ENCODE results near the gene EFCAB5. TPM values are rescaled to one million over a fixed set of nuclear protein-coding genes. Genes with fewer than 3 reads are reported as not detected.
"Not testable (repeated sequence)": the region's sequence is repeated elsewhere in the genome, so short reads cannot be mapped to it uniquely, and the experiment has no call there.

EFCAB5 gene
- polyA plus RNA-seq, 6 donors from 2014 or later: 0.88 to 2.6 (median 1.6) TPM; not detected in 1

GRCh38 chr17:30062372-30062771 is 120.9 kb downstream of the EFCAB5 start:
- H3K27ac Mint-ChIP-seq: no peak overlapping the region
- no peak for DNase-seq
- H3K4me1 Mint-ChIP-seq: no peaks in the 10 kb centered on the region
- peaks cover 10 to 35% of the 10 kb centered on the region in 2 donors for H3K36me3 Mint-ChIP-seq
- peaks cover 0 to 6% (median 0%) of the 10 kb centered on the region in 3 donors for H3K27me3 Mint-ChIP-seq
- H3K4me3 Mint-ChIP-seq: no peak overlapping the region
- peaks cover 12 to 38% (median 33%) of the 10 kb centered on the region in 7 donors for H3K9me3 Mint-ChIP-seq
- no peak for ATAC-seq (ENCODE audit: low read depth in 2 of 2)

DNA sequence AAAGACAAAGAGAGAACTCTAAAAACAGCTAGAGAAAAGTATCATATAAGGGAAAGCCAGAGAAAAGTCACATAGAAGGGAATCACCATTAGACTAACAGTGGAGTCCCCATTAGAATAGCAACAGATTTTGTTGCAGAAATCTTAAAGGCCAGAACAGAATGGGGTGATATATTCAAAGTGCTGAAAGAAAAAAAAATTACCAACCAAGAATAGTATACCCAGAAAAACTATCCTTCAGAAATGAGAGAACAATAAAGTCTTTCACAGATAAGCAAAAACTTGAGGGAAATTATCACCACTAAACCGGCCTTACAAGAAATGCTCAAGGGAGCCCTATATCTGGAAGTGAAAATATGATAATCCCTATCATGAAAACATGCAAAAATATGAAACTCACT is 123.3 kb downstream of the EFCAB5 start:
- Mint-ChIP-seq H3K27me3 (peaks cover 0 to 6% (median 0%) of the 10 kb centered on the region in 3 donors), H3K9me3 (peaks cover 12 to 43% (median 33%) of the 10 kb centered on the region in 7 donors), H3K36me3 (peaks cover 10 to 35% of the 10 kb centered on the region in 2 donors), H3K4me3 (no peak overlapping the region), H3K4me1 (no peaks in the 10 kb centered on the region), H3K27ac (no peak overlapping the region)
- ATAC-seq (ENCODE audit: low read depth in 2 of 2) (no peak), DNase-seq (no peak)

DNA sequence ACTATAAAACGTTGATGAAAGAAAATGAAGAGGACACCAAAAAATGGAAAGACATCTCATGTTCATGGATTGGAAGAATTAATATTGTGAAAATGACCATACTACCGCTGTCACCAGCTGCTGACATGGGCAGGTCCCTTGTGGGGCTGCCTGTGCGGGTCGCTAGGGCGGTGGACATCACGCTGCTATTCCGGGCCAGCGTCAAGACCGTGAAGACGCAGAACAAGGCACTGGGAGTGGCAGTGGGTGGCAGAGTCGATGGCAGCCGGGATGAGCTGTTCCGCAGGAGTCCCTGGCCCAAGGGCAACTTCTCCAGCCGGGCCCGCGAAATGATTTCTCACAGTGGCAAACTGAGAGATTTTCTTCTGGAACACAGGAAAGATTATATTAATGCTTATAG is 127.0 kb downstream of the EFCAB5 start:
- no peak overlapping the region for H3K4me3 Mint-ChIP-seq
- H3K27me3 Mint-ChIP-seq: no peaks in the 10 kb centered on the region
- DNase-seq (no peak), ATAC-seq (ENCODE audit: low read depth in 2 of 2) (no peak)
- H3K27ac Mint-ChIP-seq: no peak overlapping the region
- H3K36me3 Mint-ChIP-seq: peaks cover 0 to 35% of the 10 kb centered on the region in 2 donors
- peaks cover 12 to 45% (median 32%) of the 10 kb centered on the region in 7 donors for H3K9me3 Mint-ChIP-seq
- no peaks in the 10 kb centered on the region for H3K4me1 Mint-ChIP-seq

DNA sequence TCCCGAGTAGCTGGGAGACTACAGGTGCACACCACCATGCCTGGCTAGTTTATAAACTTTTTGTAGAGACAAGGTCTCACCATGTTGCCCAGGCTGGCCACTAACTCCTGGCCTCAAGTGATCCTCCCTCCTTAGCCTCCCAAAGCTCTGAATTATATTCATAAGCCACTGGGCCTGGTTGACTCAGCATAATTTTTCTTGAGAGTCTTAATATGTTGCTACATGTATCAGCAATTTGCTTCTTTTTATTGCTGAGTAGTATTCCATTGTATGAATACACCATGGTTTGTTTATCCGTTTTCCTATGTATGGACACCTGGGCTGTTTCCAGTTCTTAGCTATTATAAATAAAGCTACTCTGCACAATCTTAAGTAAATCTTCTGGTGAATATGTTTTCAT is 132.8 kb downstream of the EFCAB5 start:
- Mint-ChIP-seq H3K4me3 (no peak overlapping the region), H3K4me1 (no peaks in the 10 kb centered on the region)

DNA sequence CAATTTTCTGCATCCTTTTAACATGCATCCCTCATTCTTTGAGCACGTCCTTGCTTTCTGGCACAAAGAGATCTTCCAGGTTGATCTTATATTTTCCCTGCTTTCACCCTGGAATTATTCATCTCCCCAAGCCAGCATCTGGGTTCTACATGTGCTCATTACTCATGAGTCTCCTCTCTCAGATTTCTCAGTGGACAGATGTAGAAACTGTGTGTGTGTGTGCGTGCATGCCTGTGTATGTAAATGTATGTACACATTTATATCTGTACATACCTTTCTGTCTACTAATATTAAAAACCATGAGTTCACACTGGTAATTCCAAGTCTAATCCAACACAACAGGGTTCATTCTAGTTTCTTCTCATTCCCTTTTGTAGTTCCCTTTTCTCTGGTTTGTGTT is 133.3 kb downstream of the EFCAB5 start:
- Mint-ChIP-seq H3K4me3 (no peak overlapping the region), H3K4me1 (no peaks in the 10 kb centered on the region), H3K36me3 (no peaks in the 10 kb centered on the region), H3K27ac (no peak overlapping the region), H3K27me3 (peaks cover 0 to 8% (median 6%) of the 10 kb centered on the region in 3 donors), H3K9me3 (peaks cover 0 to 5% (median 0%) of the 10 kb centered on the region in 7 donors)
- ATAC-seq (ENCODE audit: low read depth in 2 of 2) (no peak), DNase-seq (no peak)

More for the DNA sequence above, 132.8 kb downstream of the EFCAB5 start:
- DNase-seq (no peak), ATAC-seq (ENCODE audit: low read depth in 2 of 2) (no peak)
- no peaks in the 10 kb centered on the region for H3K36me3 Mint-ChIP-seq
- peaks cover 0 to 7% (median 0%) of the 10 kb centered on the region in 7 donors for H3K9me3 Mint-ChIP-seq
- peaks cover 0 to 8% (median 6%) of the 10 kb centered on the region in 3 donors for H3K27me3 Mint-ChIP-seq
- no peak overlapping the region for H3K27ac Mint-ChIP-seq

DNA sequence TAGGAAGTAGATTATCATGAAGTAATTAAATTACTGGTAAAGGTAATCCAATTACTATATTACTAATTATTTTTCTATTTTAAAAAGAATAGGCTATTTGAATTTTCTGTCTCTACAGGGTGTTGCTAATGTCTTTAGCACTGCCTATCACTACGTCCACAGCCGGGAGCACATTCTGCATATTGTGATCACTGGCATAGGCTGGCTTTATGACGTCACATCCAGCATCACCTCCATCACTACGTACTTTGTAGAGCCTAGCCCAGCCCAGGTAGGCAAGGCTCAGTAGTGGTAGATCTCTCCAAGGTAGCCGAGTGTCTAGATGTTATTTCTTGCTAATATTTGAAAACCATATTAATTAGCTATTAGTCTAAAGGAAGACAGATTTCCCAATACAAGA is 141.3 kb downstream of the EFCAB5 start:
- Mint-ChIP-seq H3K4me3 (no peak overlapping the region), H3K27me3 (peaks cover 4 to 32% (median 32%) of the 10 kb centered on the region in 3 donors), H3K36me3 (no peaks in the 10 kb centered on the region), H3K4me1 (no peaks in the 10 kb centered on the region), H3K27ac (no peak overlapping the region), H3K9me3 (peaks cover 0 to 3% (median 0%) of the 10 kb centered on the region in 7 donors)
- no peak for ATAC-seq (ENCODE audit: low read depth in 2 of 2)
- DNase-seq: no peak

DNA sequence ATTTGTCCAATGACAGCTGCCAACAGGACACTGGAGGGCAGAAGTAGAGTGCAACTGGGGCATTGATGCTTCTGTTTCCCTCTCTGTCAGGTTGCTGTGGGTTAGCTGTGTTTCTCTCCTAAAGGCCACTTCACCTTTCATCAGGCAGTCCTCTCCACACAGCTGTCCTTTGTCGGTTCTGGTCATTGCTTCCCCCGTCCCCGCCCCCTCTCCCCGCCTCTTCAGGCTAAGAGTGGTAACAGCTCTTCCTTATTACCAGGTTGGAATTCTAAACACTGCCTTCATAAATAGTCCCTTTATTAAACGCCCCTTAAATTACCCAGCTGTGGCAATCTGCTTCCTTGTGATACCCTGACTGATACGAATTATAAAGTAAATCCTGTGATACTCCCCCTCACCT is 143.4 kb downstream of the EFCAB5 start:
- Mint-ChIP-seq H3K9me3 (peaks cover 0 to 3% (median 0%) of the 10 kb centered on the region in 7 donors), H3K4me1 (no peaks in the 10 kb centered on the region), H3K27me3 (peaks cover 4 to 38% (median 30%) of the 10 kb centered on the region in 3 donors), H3K36me3 (no peaks in the 10 kb centered on the region), H3K27ac (peak overlapping the region in 1 of 6 donors; percentile 74), H3K4me3 (no peak overlapping the region)
- DNase-seq (no peak), ATAC-seq (ENCODE audit: low read depth in 2 of 2) (no peak)

GRCh38 chr17:30086896-30087295 is 145.5 kb downstream of the EFCAB5 start:
- Mint-ChIP-seq H3K4me1 (no peaks in the 10 kb centered on the region), H3K9me3 (peaks cover 0 to 3% (median 0%) of the 10 kb centered on the region in 7 donors), H3K27me3 (peaks cover 18 to 39% (median 30%) of the 10 kb centered on the region in 3 donors), H3K27ac (no peak overlapping the region), H3K36me3 (no peaks in the 10 kb centered on the region), H3K4me3 (no peak overlapping the region)
- ATAC-seq (ENCODE audit: low read depth in 2 of 2): no peak
- DNase-seq: no peak

- not testable (repeated sequence) for H3K4me3 Mint-ChIP-seq; H3K27ac Mint-ChIP-seq; ATAC-seq (ENCODE audit: low read depth in 2 of 2); H3K9me3 Mint-ChIP-seq; H3K36me3 Mint-ChIP-seq; DNase-seq; H3K4me1 Mint-ChIP-seq
- peaks cover 18 to 39% (median 30%) of the 10 kb centered on the region in 3 donors for H3K27me3 Mint-ChIP-seq
Measured at GRCh38 chr17:30087431-30087830, 146.0 kb downstream of the EFCAB5 start.

DNA sequence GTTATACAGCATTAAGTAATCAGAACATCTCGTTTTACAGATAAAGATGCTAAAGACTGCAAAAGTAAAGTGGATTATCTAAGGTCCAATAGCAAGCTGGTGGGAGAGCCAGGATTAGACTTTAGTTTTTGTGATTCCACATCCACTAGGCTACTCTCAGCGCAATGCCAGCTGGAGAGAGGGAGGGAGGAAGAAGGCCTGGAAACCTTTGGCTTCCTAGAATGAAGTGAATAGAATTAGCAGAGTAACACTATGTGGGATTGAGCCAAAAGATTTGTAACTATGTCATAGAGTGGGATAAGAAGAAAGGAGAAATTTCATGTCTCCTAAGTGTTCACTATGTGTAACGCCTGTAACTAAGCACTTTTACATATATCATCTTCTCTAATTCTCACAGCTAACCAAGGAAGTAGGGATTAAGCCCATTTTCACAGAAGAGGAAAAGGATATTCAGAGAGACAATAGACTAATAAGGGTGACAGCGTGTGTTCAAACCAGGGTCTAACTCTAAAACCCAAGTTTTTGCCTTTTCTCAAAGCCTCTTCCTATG is 149.8 kb downstream of the EFCAB5 start:
- Mint-ChIP-seq H3K36me3 (no peaks in the 10 kb centered on the region), H3K27ac (no peak overlapping the region), H3K4me1 (peaks cover 6 to 10% (median 8%) of the 10 kb centered on the region in 3 donors), H3K27me3 (peaks cover 22 to 36% (median 26%) of the 10 kb centered on the region in 3 donors), H3K9me3 (peaks cover 0 to 3% (median 0%) of the 10 kb centered on the region in 7 donors), H3K4me3 (no peak overlapping the region)
- DNase-seq (no peak), ATAC-seq (ENCODE audit: low read depth in 2 of 2) (no peak)

DNA sequence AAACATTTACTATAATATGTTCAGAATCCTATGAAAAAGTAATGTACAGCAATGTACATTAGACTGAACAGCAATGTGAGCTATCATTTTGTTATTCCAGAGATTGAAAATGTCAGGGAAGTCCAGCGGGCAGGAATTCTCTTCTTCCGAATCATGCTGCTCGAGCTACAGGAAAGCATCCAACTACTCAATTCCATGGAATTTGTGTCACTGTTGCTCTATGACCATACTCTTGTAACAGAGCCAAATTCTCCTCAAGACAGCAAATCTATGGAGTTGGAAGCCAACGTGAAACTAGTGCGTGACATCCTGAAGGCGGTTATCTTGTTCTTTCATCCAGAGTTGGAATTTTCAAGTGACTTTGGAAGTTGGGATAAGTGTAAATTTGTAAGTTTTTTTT is 150.3 kb downstream of the EFCAB5 start:
- Mint-ChIP-seq H3K27me3 (peaks cover 18 to 32% (median 25%) of the 10 kb centered on the region in 3 donors), H3K9me3 (peaks cover 0 to 3% (median 0%) of the 10 kb centered on the region in 7 donors), H3K27ac (no peak overlapping the region), H3K4me3 (no peak overlapping the region), H3K36me3 (no peaks in the 10 kb centered on the region), H3K4me1 (peaks cover 6 to 10% (median 8%) of the 10 kb centered on the region in 3 donors)
- DNase-seq: no peak
- no peak for ATAC-seq (ENCODE audit: low read depth in 2 of 2)

GRCh38 chr17:30092886-30093285 is 151.5 kb downstream of the EFCAB5 start:
- H3K36me3 Mint-ChIP-seq: no peaks in the 10 kb centered on the region
- H3K9me3 Mint-ChIP-seq: no peaks in the 10 kb centered on the region
- DNase-seq: no peak
- H3K4me3 Mint-ChIP-seq: no peak overlapping the region
- H3K27ac Mint-ChIP-seq: no peak overlapping the region
- H3K4me1 Mint-ChIP-seq: peaks cover 6 to 10% (median 8%) of the 10 kb centered on the region in 3 donors
- peaks cover 8 to 24% (median 22%) of the 10 kb centered on the region in 3 donors for H3K27me3 Mint-ChIP-seq
- ATAC-seq (ENCODE audit: low read depth in 2 of 2): no peak

GRCh38 chr17:30093463-30094147 is 152.2 kb downstream of the EFCAB5 start:
- Mint-ChIP-seq H3K9me3 (no peaks in the 10 kb centered on the region), H3K27me3 (peaks cover 8 to 24% (median 23%) of the 10 kb centered on the region in 3 donors), H3K4me3 (no peak overlapping the region), H3K27ac (peak overlapping the region in 1 of 6 donors; percentile 67), H3K36me3 (no peaks in the 10 kb centered on the region), H3K4me1 (peaks cover 6 to 10% (median 8%) of the 10 kb centered on the region in 3 donors)
- peak; percentile 43 to 68 for ATAC-seq (ENCODE audit: low read depth in 2 of 2)
- peak; percentile 56 for DNase-seq

Data from naive B cell (primary cell).